ENCODE data around the gene ADGRF5. TPM values are rescaled to one million over a fixed set of nuclear protein-coding genes. Genes with fewer than 3 reads are reported as not detected.

The ADGRF5 gene
- total RNA-seq, 1 donor from 2014 or later, result 0.13 TPM

- TF ChIP-seq CTCF (IDR thresholded peaks at IDR 0.05; ENCODE audit: insufficient read depth, low read length, poor library complexity, severe bottlenecking), result no peak
- Histone ChIP-seq H3K27me3 (ENCODE audit: control insufficient read depth, insufficient read depth, low read length) (no peaks in the 10 kb centered on the region), H3K36me3 (ENCODE audit: control insufficient read depth, insufficient read depth, low read length) (no peaks in the 10 kb centered on the region), H3K4me3 (ENCODE audit: low read depth, low read length) (no peak overlapping the region)
- DNase-seq (ENCODE audit: low read depth), result no peak
Observed at GRCh38 chr6:46953921-46954320, 32.2 kb upstream of the ADGRF5 start.

GRCh38 chr6:46949632-46950280, 28.0 kb upstream of the ADGRF5 start:
- no peak overlapping the region for H3K4me3 ChIP-seq (ENCODE audit: low read depth, low read length)
- TF ChIP-seq CTCF (IDR thresholded peaks at IDR 0.05; ENCODE audit: insufficient read depth, low read length, poor library complexity, severe bottlenecking), result no peak
- no peaks in the 10 kb centered on the region for H3K36me3 ChIP-seq (ENCODE audit: control insufficient read depth, insufficient read depth, low read length)
- DNase-seq (ENCODE audit: low read depth), result no peak
- no peaks in the 10 kb centered on the region for H3K27me3 ChIP-seq (ENCODE audit: control insufficient read depth, insufficient read depth, low read length)

- no peak for TF ChIP-seq CTCF (IDR thresholded peaks at IDR 0.05; ENCODE audit: insufficient read depth, low read length, poor library complexity, severe bottlenecking)
- H3K4me3 ChIP-seq (ENCODE audit: low read depth, low read length), result no peak overlapping the region
- no peak for DNase-seq (ENCODE audit: low read depth)
- no peaks in the 10 kb centered on the region for H3K27me3 ChIP-seq (ENCODE audit: control insufficient read depth, insufficient read depth, low read length)
- no peaks in the 10 kb centered on the region for H3K36me3 ChIP-seq (ENCODE audit: control insufficient read depth, insufficient read depth, low read length)
Observed at GRCh38 chr6:46948699-46949098, 27.0 kb upstream of the ADGRF5 start.

GRCh38 chr6:46947497-46947896, 25.8 kb upstream of the ADGRF5 start:
- Histone ChIP-seq H3K4me3 (ENCODE audit: low read depth, low read length) (no peak overlapping the region), H3K36me3 (ENCODE audit: control insufficient read depth, insufficient read depth, low read length) (no peaks in the 10 kb centered on the region), H3K27me3 (ENCODE audit: control insufficient read depth, insufficient read depth, low read length) (peaks cover 2% of the 10 kb centered on the region)
- DNase-seq (ENCODE audit: low read depth), result no peak
- TF ChIP-seq CTCF (IDR thresholded peaks at IDR 0.05; ENCODE audit: insufficient read depth, low read length, poor library complexity, severe bottlenecking), result no peak

GRCh38 chr6:46940433-46941226, 18.9 kb upstream of the ADGRF5 start:
- Histone ChIP-seq H3K36me3 (ENCODE audit: control insufficient read depth, insufficient read depth, low read length) (no peaks in the 10 kb centered on the region), H3K4me3 (ENCODE audit: low read depth, low read length) (no peak overlapping the region), H3K27me3 (ENCODE audit: control insufficient read depth, insufficient read depth, low read length) (peaks cover 2% of the 10 kb centered on the region)
- DNase-seq (ENCODE audit: low read depth), result no peak
- TF ChIP-seq CTCF (IDR thresholded peaks at IDR 0.05; ENCODE audit: insufficient read depth, low read length, poor library complexity, severe bottlenecking), result no peak

Measured in kidney epithelial cell (primary cell).